HepG2 (cell line): ENCODE measurements around the gene SDK2. TPM values are rescaled to one million over a fixed set of nuclear protein-coding genes. Genes with fewer than 3 reads are reported as not detected.
A peak's percentile ranks its signal among the peaks of the same experiment; 100 is the strongest.

Experiments
- ATAC-seq: fragments of 200-7000 bp; cut with Tn5 transposase; 3 replicates; pipeline ENCODE4 v1.9.1; 2020; ENCODE audit warnings: mild to moderate bottlenecking, moderate library complexity
- Bru-seq: library from RNA; stranded (reverse); fragments of 400-500 nt; gene quantifications from one replicate; lab custom pipeline; 2021; lab: Mats Ljungman, UMichigan
- BruChase-seq, 2 experiments: library from RNA; stranded (reverse); fragments of 400-500 nt; gene quantifications; one replicate each; lab custom pipeline; 2021; lab: Mats Ljungman, UMichigan
- BruUV-seq: library from RNA; stranded (reverse); fragments of 400-500 nt; replicated peaks from 2 replicates; lab custom pipeline; 2021; lab: Mats Ljungman, UMichigan
- CTCF ChIA-PET: fragments of 300-600 bp; formaldehyde crosslinking; extraction: SDS; loops from one replicate; lab custom pipeline; 2021; ENCODE audit warnings: low total read pairs, inconsistent platforms, low intra/inter-chr PET ratio; lab: Yijun Ruan, JAX
- POLR2A ChIA-PET: fragments of 350-600 bp; sonication (Branson Sonifier 250); formaldehyde crosslinking; loops from one replicate; lab custom pipeline; 2020; ENCODE audit warnings: antibody characterized with exemption, inconsistent platforms; lab: Yijun Ruan, JAX
- DNase-seq: peaks from one replicate; pipeline ENCODE4 v3.0.0-alpha.2; 2015; ENCODE audit warnings: low spot score
- FAIRE-seq: peaks from 3 replicates; lab custom pipeline; 2011; peaks lifted over from hg19 to GRCh38; lab: Jason Lieb, UNC
- H2AFZ ChIP-seq: one replicate; pipeline ENCODE4 v1.6.1; 2011; ENCODE audit warnings: low read length, inconsistent platforms
- H3K27ac ChIP-seq: fragments of 300-600 bp; 3 replicates; pipeline ENCODE4 v1.8.0; 2011; ENCODE audit warnings: mixed run types, mild to moderate bottlenecking, mixed read lengths, low read length, inconsistent platforms; ENCODE audit not compliant: insufficient read depth; ENCODE audit errors: extremely low read length
- H3K27me3 ChIP-seq, 2 experiments: fragments of 200-600 bp in 1 of 2; 2 replicates in 1 of 2; 3 replicates in 1 of 2; pipeline versions ENCODE4 v1.6.0 to v1.8.0; 2011; ENCODE audit warnings: low read length in 2 of 2, mild to moderate bottlenecking in 2 of 2, moderate library complexity in 2 of 2, inconsistent platforms in 1 of 2; ENCODE audit not compliant: insufficient read depth in 2 of 2, control insufficient read depth in 1 of 2
- H3K36me3 ChIP-seq, 2 experiments: fragments of 200-600 bp in 1 of 2; replicated peaks in 1 of 2; 2 replicates in 1 of 2; 3 replicates in 1 of 2; pipeline versions ENCODE4 v1.5.1 to v1.8.0; 2011; ENCODE audit warnings: low read length in 2 of 2, inconsistent platforms in 1 of 2; ENCODE audit not compliant: insufficient read depth in 2 of 2, control insufficient read depth in 1 of 2
- H3K4me1 ChIP-seq: 2 replicates; pipeline ENCODE4 v1.5.1; 2012; ENCODE audit warnings: low read length, inconsistent platforms; ENCODE audit not compliant: insufficient read depth
- H3K4me2 ChIP-seq: 2 replicates; pipeline ENCODE4 v1.6.0; 2011; ENCODE audit warnings: low read depth, low read length, inconsistent platforms
- H3K4me3 ChIP-seq, 3 experiments: fragments of 200-600 bp in 1 of 3; sonication (generic), shearing (Covaris generic) in 1 of 3; replicated peaks in 1 of 3; 2 replicates each; pipeline ENCODE4 v1.5.1; 2011 to 2016; ENCODE audit warnings: low read length in 3 of 3, inconsistent platforms in 2 of 3, low read depth in 2 of 3, mild to moderate bottlenecking in 2 of 3, control low read depth in 1 of 3, mixed read lengths in 1 of 3; ENCODE audit not compliant: insufficient read depth in 1 of 3
- H3K79me2 ChIP-seq: one replicate; pipeline ENCODE4 v1.6.1; 2011; ENCODE audit warnings: low read length, inconsistent platforms; ENCODE audit not compliant: insufficient read depth
- H3K9ac ChIP-seq: 2 replicates; pipeline ENCODE4 v1.6.0; 2011; ENCODE audit warnings: mild to moderate bottlenecking, low read depth, low read length, inconsistent platforms; ENCODE audit not compliant: insufficient read depth
- H3K9me3 ChIP-seq: 2 replicates; pipeline ENCODE4 v1.5.1; 2012; ENCODE audit warnings: mild to moderate bottlenecking, low read length
- H4K20me1 ChIP-seq: 2 replicates; pipeline ENCODE4 v1.6.0; 2011; ENCODE audit warnings: inconsistent platforms, mild to moderate bottlenecking, low read length, moderate library complexity; ENCODE audit not compliant: insufficient read depth
- BCL6 ChIP-seq: IDR thresholded peaks from 2 replicates; pipeline ENCODE4 v1.6.1; 2016; ENCODE audit warnings: missing genetic modification reagents, missing compliant biosample characterization
- ELF3 ChIP-seq: IDR thresholded peaks from 2 replicates; pipeline ENCODE4 v1.6.1; 2016; ENCODE audit warnings: missing genetic modification reagents, missing compliant biosample characterization
- EZH2 ChIP-seq: conservative IDR thresholded peaks from 2 replicates; pipeline ENCODE4 v1.6.1; 2012; ENCODE audit warnings: mild to moderate bottlenecking, low read depth, low read length, moderate library complexity
- NRL ChIP-seq: sonication (generic); formaldehyde crosslinking; IDR thresholded peaks from 2 replicates; pipeline ENCODE4 v1.5.0; 2020; ENCODE audit warnings: missing genetic modification reagents, mild to moderate bottlenecking, moderate library complexity, borderline replicate concordance
- RFX1 ChIP-seq: fragments of 450-650 bp; IDR thresholded peaks from 2 replicates; pipeline ENCODE4 v1.6.1; 2017
- SOX6 ChIP-seq, 2 experiments: fragments of 450-650 bp in 1 of 2; sonication (generic) in 1 of 2; formaldehyde crosslinking in 1 of 2; IDR thresholded peaks; 2 replicates each; pipeline versions ENCODE4 v1.4.0 to v1.6.1; 2017 to 2020; ENCODE audit warnings: antibody characterized with exemption in 1 of 2, mild to moderate bottlenecking in 1 of 2, missing genetic modification reagents in 1 of 2
- ZBTB7A ChIP-seq: sonication (generic); formaldehyde crosslinking; IDR thresholded peaks from 2 replicates; pipeline ENCODE4 v1.8.0; 2022; ENCODE audit warnings: mild to moderate bottlenecking, missing genetic modification reagents
- ZNF136 ChIP-seq: sonication (generic); formaldehyde crosslinking; IDR thresholded peaks from 2 replicates; pipeline ENCODE4 v1.8.1; 2022; ENCODE audit warnings: low read depth, mild to moderate bottlenecking, moderate library complexity, missing genetic modification reagents
- ZNF552 ChIP-seq: sonication (generic); formaldehyde crosslinking; IDR thresholded peaks from 2 replicates; pipeline ENCODE4 v1.9.0; 2022; ENCODE audit warnings: missing genetic modification reagents, mild to moderate bottlenecking, borderline replicate concordance
- ZNF652 ChIP-seq: IDR thresholded peaks from 2 replicates; pipeline ENCODE4 v1.6.1; 2016; ENCODE audit warnings: low read depth, borderline replicate concordance
- ZNF784 ChIP-seq: sonication (generic); formaldehyde crosslinking; IDR thresholded peaks from 2 replicates; pipeline ENCODE4 v1.5.1; 2020; ENCODE audit warnings: missing genetic modification reagents, mild to moderate bottlenecking, borderline replicate concordance
- WGBS: methylation state at CpG from one replicate; pipeline ENCODE4 v1.1.6; 2017; ENCODE audit warnings: low lambda C conversion rate; 5-methylcytosine and 5-hydroxymethylcytosine counted together
- in situ Hi-C: cut with HindIII; loops from 2 replicates; pipeline ENCODE4 v1.10.0; 2017; ENCODE audit warnings: low pct_unique_long_range_greater_than_20kb; ENCODE audit not compliant: extremely low pct_ligation_motif_present
- intact Hi-C: fragments of 100-400 bp; cut with micrococcal nuclease; formaldehyde crosslinking; loops from one replicate; pipeline ENCODE4 v1.10.0; 2022; ENCODE audit not compliant: unreplicated experiment
- long read RNA-seq, 2 experiments: library from RNA in 1 of 2; library from polyadenylated mRNA in 1 of 2; stranded (forward) in 1 of 2; unstranded in 1 of 2; transcript quantifications; one replicate each; pipeline ENCODE4 v2.0.0, GENCODE V29; 2019 to 2022
- polyA minus RNA-seq, 3 experiments: library from RNA; depleted of rRNA, polyadenylated mRNA; stranded (reverse); fragments of >200 nt; gene quantifications; 2 replicates each; pipeline ENCODE4 v1.2.3, GENCODE V29; 2011; ENCODE audit warnings: low replicate concordance in 1 of 3
- polyA plus RNA-seq, 8 experiments: library from polyadenylated mRNA; depleted of rRNA in 3 of 8; stranded (reverse) in 7 of 8; unstranded in 1 of 8; fragments of >200 nt; fragmentation: Illumina TruSeq in 4 of 8; extraction: Trizol in 4 of 8; gene quantifications; 2 replicates each; pipeline versions ENCODE4 v1.2.1 to v1.2.3, GENCODE V29; 2011 to 2016; ENCODE audit warnings: low read depth in 4 of 8, missing spikeins in 1 of 8, mixed read lengths in 1 of 8; ENCODE audit not compliant: insufficient read depth in 1 of 8
- total RNA-seq, 5 experiments: library from RNA; depleted of rRNA; stranded (reverse); fragments of >200 nt; fragmentation: Illumina TruSeq; extraction: Trizol; gene quantifications; 2 replicates each; pipeline ENCODE4 v1.2.3, GENCODE V29; 2016; ENCODE audit warnings: low read depth in 1 of 5

SDK2 gene
- not detected in 2 replicates for total RNA-seq (2016; rRNA removed; fragmentation: Illumina TruSeq; extraction: Trizol)
- total RNA-seq (2016; cell fraction: cytosol; rRNA removed; fragmentation: Illumina TruSeq; extraction: Trizol; ENCODE audit: low read depth), result 0.18 TPM in 1 of 2 replicates, not detected in the other
- total RNA-seq (2016; cell fraction: insoluble cytoplasmic fraction; rRNA removed; fragmentation: Illumina TruSeq; extraction: Trizol), result not detected in 2 replicates
- not detected in 2 replicates for total RNA-seq (2016; cell fraction: membrane; rRNA removed; fragmentation: Illumina TruSeq; extraction: Trizol)
- not detected in 2 replicates for total RNA-seq (2016; cell fraction: nucleus; rRNA removed; fragmentation: Illumina TruSeq; extraction: Trizol)
- polyA plus RNA-seq (2011; rRNA removed), result not detected in 2 replicates
- not detected in 2 replicates for polyA plus RNA-seq (2011; cell fraction: cytosol; rRNA removed)
- polyA plus RNA-seq (2011; cell fraction: nucleus; rRNA removed), result not detected in 2 replicates
- polyA plus RNA-seq (2012), result not detected in 2 replicates
- polyA plus RNA-seq (2016; cell fraction: cytosol; fragmentation: Illumina TruSeq; extraction: Trizol; ENCODE audit: low read depth), result not detected in 2 replicates
- not detected in 2 replicates for polyA plus RNA-seq (2016; cell fraction: insoluble cytoplasmic fraction; fragmentation: Illumina TruSeq; extraction: Trizol; ENCODE audit: low read depth)
- not detected in 2 replicates for polyA plus RNA-seq (2016; cell fraction: membrane; fragmentation: Illumina TruSeq; extraction: Trizol; ENCODE audit: low read depth)
- polyA plus RNA-seq (2016; cell fraction: nucleus; fragmentation: Illumina TruSeq; extraction: Trizol; ENCODE audit: insufficient read depth, low read depth), result not detected in 2 replicates
- not detected in 2 replicates for polyA minus RNA-seq (2011; rRNA and poly(A)+ RNA removed; ENCODE audit: low replicate concordance)
- not detected in 2 replicates for polyA minus RNA-seq (2011; cell fraction: cytosol; rRNA and poly(A)+ RNA removed)
- not detected in 2 replicates for polyA minus RNA-seq (2011; cell fraction: nucleus; rRNA and poly(A)+ RNA removed)
- Bru-seq, nascent RNA, result percentile 0 among the genes with signal in this experiment
- percentile 0 among the genes with signal in this experiment for BruChase-seq, experiment 1, labeled RNA remaining after a 6-hour chase
- percentile 0 among the genes with signal in this experiment for BruChase-seq, experiment 2, labeled RNA remaining after a 2-hour chase
- long read RNA-seq, experiment 1, result 0 reads
- long read RNA-seq, experiment 2, result 0 reads

- no peak within 1 kb of the TSS for H2AFZ ChIP-seq
- no peaks in the 10 kb centered on the region; the same call in 1 of the 2 replicates for H4K20me1 ChIP-seq
- no peak within 1 kb of the TSS for H3K27ac ChIP-seq
- no peaks in the 10 kb centered on the region for H3K36me3 ChIP-seq
- peak within 1 kb of the TSS; percentile 30; the same call in 1 of the 2 replicates for H3K4me2 ChIP-seq
- peak; percentile 25 for ATAC-seq
- CTCF ChIA-PET, result no interaction called here
- POLR2A ChIA-PET, result no interaction called here
- TF ChIP-seq ZNF652 (no peak), ELF3 (CRISPR knock-in tag) (no peak), ZBTB7A (no peak), NRL (0 out of 2 replicates have a peak, but pooled peaks have one; percentile 16), BCL6 (CRISPR knock-in tag) (no peak), ZNF136 (CRISPR knock-in tag) (no peak), RFX1 (no peak), ZNF784 (CRISPR knock-in tag) (no peak), ZNF552 (no peak), EZH2 (0 out of 2 replicates have a peak, but pooled peaks have one; percentile 75), SOX6 (IDR thresholded peaks at IDR 0.05) (no peak), SOX6 (CRISPR knock-in tag; IDR thresholded peaks at IDR 0.05) (no peak)
- in situ Hi-C loops (loop anchor here (10.0 kb wide), 1 partner anchor 310 kb away; no protein-coding TSS in a partner anchor), intact Hi-C loops (no loop called here)
- BruUV-seq, result no TSS peak
- WGBS, result 21% methylated on average over 51 of the region's 105 CpGs
- H3K4me3 ChIP-seq, result peak within 1 kb of the TSS in 1 of 3 experiments; percentile 30; a peak in 1 of 6 replicates
- H3K79me2 ChIP-seq, result no peaks in the 10 kb centered on the region
- FAIRE-seq, result no peak
- no peak for DNase-seq
- no peak within 1 kb of the TSS for H3K9ac ChIP-seq
- peaks cover 27 to 89% of the 10 kb centered on the region in 2 experiments for H3K27me3 ChIP-seq
- H3K4me1 ChIP-seq, result peaks cover 5% of the 10 kb centered on the region; the same call in 1 of the 2 replicates
- no peaks in the 10 kb centered on the region for H3K9me3 ChIP-seq
Observed at GRCh38 chr17:73644145-73645049, at the start of gene SDK2. SDK2 (minus strand) TSS chr17:73644445; CDS start chr17:73644088, 357 bp downstream.
